Loucy (cell line): ENCODE measurements around the gene C10orf71.

Source experiments
- H2AFZ ChIP-seq: fragments of 200-600 bp; sonication (generic); 2 replicates; pipeline ENCODE4 v1.6.0; 2016; ENCODE audit warnings: antibody characterized with exemption, mild to moderate bottlenecking, low read length, moderate library complexity
- H3F3A ChIP-seq: fragments of 200-600 bp; 2 replicates; pipeline ENCODE4 v1.6.0; 2016; ENCODE audit warnings: antibody characterized with exemption, low read depth, mild to moderate bottlenecking
- H3K27me3 ChIP-seq: fragments of 200-600 bp; sonication (generic); 2 replicates; pipeline ENCODE4 v1.6.1; 2014; ENCODE audit warnings: low read length, mild to moderate bottlenecking; ENCODE audit not compliant: insufficient read depth, poor library complexity, severe bottlenecking
- H3K36me3 ChIP-seq: fragments of 200-600 bp; sonication (generic); 2 replicates; pipeline ENCODE4 v1.6.1; 2016; ENCODE audit warnings: low read length; ENCODE audit not compliant: insufficient read depth
- H3K4me1 ChIP-seq: fragments of 200-600 bp; sonication (generic); 2 replicates; pipeline ENCODE4 v1.5.1; 2014; ENCODE audit warnings: low read length, mild to moderate bottlenecking; ENCODE audit not compliant: insufficient read depth, poor library complexity, severe bottlenecking
- H3K4me2 ChIP-seq: fragments of 200-600 bp; sonication (generic); 2 replicates; pipeline ENCODE4 v1.6.0; 2014; ENCODE audit warnings: antibody characterized with exemption, low read length, low read depth, mild to moderate bottlenecking; ENCODE audit not compliant: poor library complexity, severe bottlenecking
- H3K4me3 ChIP-seq: fragments of 200-600 bp; sonication (generic); 2 replicates; pipeline ENCODE4 v1.5.1; 2014; ENCODE audit warnings: low read length, mild to moderate bottlenecking, mixed read lengths; ENCODE audit not compliant: poor library complexity, severe bottlenecking
- H3K79me2 ChIP-seq: fragments of 200-600 bp; sonication (generic); 2 replicates; pipeline ENCODE4 v1.6.1; 2014; ENCODE audit warnings: low read length; ENCODE audit not compliant: insufficient read depth
- H3K9ac ChIP-seq: fragments of 200-600 bp; sonication (generic); 2 replicates; pipeline ENCODE4 v1.6.0; 2014; ENCODE audit warnings: mild to moderate bottlenecking, low read depth, low read length, moderate library complexity; ENCODE audit not compliant: poor library complexity, severe bottlenecking
- H3K9me2 ChIP-seq: fragments of 200-600 bp; sonication (generic); replicated peaks from 2 replicates; pipeline ENCODE4 v1.6.1; 2016; ENCODE audit warnings: low read depth, low read length, mixed read lengths
- H3K9me3 ChIP-seq: fragments of 200-600 bp; sonication (generic); 2 replicates; pipeline ENCODE4 v1.6.1; 2014; ENCODE audit warnings: mild to moderate bottlenecking, antibody characterized with exemption, low read length, low read depth; ENCODE audit not compliant: insufficient read depth
- H4K20me1 ChIP-seq: fragments of 200-600 bp; sonication (generic); 2 replicates; pipeline ENCODE4 v1.6.0; 2014; ENCODE audit warnings: antibody characterized with exemption, low read length, mild to moderate bottlenecking; ENCODE audit not compliant: insufficient read depth, poor library complexity, severe bottlenecking
- CTCF ChIP-seq: fragments of 200-600 bp; sonication (generic); conservative IDR thresholded peaks from 2 replicates; pipeline ENCODE4 v1.5.1; 2014; ENCODE audit warnings: mild to moderate bottlenecking, antibody characterized with exemption, low read length
- EZH2phosphoT487 ChIP-seq: fragments of 200-600 bp; IDR thresholded peaks from 2 replicates; pipeline ENCODE4 v1.6.1; 2018; ENCODE audit warnings: antibody characterized with exemption, mild to moderate bottlenecking, moderate library complexity, borderline replicate concordance

Gene C10orf71

DNA sequence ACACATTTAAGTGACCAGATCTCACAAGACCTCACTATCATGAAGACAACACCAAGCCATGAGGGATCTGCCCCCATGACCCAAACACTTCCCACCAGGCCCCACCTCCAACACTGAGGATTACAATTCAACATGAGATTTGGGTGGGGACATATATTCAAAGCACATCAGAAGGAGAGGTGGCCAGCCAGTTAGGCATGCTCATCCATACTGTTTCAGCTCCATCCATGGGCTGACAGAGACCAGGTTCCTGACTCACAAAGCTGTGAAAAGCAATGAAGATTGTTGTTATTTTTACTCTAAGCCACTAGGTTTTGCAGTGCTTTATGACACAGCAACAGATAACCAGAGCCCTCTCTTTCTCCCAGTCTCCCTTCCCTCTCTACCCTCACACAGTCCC lies 36.0 kb downstream of the C10orf71 start:
- H3K4me3 ChIP-seq = no peak overlapping the region
- H3K9me3 ChIP-seq = peaks cover 7% of the 10 kb centered on the region; the same call in 1 of the 2 replicates
- no peaks in the 10 kb centered on the region for H3K9me2 ChIP-seq
- no peaks in the 10 kb centered on the region for H3F3A ChIP-seq
- no peaks in the 10 kb centered on the region for H4K20me1 ChIP-seq
- H3K9ac ChIP-seq = no peak overlapping the region
- no peak overlapping the region for H3K4me2 ChIP-seq
- no peaks in the 10 kb centered on the region for H3K79me2 ChIP-seq
- H2AFZ ChIP-seq = peak overlapping the region; percentile 66; the same call in 1 of the 2 replicates
- H3K4me1 ChIP-seq = peaks cover 6% of the 10 kb centered on the region
- TF ChIP-seq EZH2phosphoT487 (no peak), CTCF (no peak)
- H3K27me3 ChIP-seq = peaks cover 95% of the 10 kb centered on the region
- no peaks in the 10 kb centered on the region for H3K36me3 ChIP-seq

DNA sequence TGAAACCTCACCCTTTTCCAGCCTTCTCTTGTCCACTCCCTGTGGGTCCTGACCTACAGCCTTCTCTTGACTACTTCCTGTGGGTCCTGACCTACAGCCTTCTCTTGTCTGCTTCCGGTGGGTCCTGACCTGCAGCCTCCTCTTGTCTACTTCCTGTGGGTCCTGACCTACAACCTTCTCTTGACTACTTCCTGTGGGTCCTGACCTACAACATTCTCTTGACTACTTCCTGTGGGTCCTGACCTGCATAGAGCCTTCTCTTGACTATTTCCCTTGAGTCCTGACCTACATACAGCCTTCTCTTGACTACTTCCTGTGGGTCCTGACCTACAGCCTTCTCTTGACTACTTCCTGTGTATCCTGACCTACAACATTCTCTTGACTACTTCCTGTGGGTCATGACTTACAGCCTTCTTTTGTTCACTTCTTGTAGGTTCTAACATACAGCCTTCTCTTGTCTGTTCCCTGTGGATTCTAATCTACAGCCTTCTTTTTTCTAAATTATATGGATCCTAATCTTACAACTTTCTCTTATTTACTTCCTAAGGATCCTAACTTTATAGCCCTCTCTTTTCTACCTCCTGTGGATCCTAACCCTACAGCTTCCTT lies 36.5 kb downstream of the C10orf71 start:
- H2AFZ ChIP-seq = peak overlapping the region; percentile 66; the same call in 1 of the 2 replicates
- H3K4me1 ChIP-seq = peaks cover 6% of the 10 kb centered on the region
- H3K4me3 ChIP-seq = no peak overlapping the region
- peaks cover 92% of the 10 kb centered on the region for H3K27me3 ChIP-seq
- no peak overlapping the region for H3K4me2 ChIP-seq
- H3K79me2 ChIP-seq = no peaks in the 10 kb centered on the region
- no peaks in the 10 kb centered on the region for H3K36me3 ChIP-seq
- H3K9me3 ChIP-seq = peaks cover 7% of the 10 kb centered on the region; the same call in 1 of the 2 replicates
- no peaks in the 10 kb centered on the region for H3K9me2 ChIP-seq
- no peak overlapping the region for H3K9ac ChIP-seq
- H4K20me1 ChIP-seq = no peaks in the 10 kb centered on the region
- H3F3A ChIP-seq = no peaks in the 10 kb centered on the region
- TF ChIP-seq CTCF = no peak

DNA sequence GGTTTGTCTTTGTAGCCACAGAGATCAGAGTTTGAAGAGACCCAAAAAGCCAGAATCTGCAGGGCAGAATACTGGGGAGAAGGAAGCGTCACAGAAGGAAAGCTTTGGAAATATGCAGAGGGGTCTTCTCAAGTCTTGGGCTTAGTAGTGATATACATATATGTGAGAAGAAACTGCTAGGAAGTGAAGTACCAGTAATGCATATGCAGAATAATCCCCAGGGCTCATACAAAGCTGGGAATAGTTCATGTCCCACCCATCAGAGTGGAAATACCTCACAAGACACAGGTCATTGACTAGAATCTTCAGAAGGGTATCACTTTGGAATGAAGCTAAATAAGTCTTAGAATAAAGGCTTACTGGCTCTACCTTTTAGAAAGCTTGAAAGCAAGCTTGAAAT lies 39.6 kb downstream of the C10orf71 start:
- H3F3A ChIP-seq = no peaks in the 10 kb centered on the region
- no peak overlapping the region for H3K9ac ChIP-seq
- H2AFZ ChIP-seq = no peak overlapping the region
- no peaks in the 10 kb centered on the region for H3K79me2 ChIP-seq
- no peak overlapping the region for H3K4me3 ChIP-seq
- peaks cover 81% of the 10 kb centered on the region for H3K27me3 ChIP-seq
- H3K4me2 ChIP-seq = no peak overlapping the region
- no peaks in the 10 kb centered on the region for H4K20me1 ChIP-seq
- H3K9me3 ChIP-seq = peaks cover 7% of the 10 kb centered on the region; the same call in 1 of the 2 replicates
- H3K36me3 ChIP-seq = no peaks in the 10 kb centered on the region
- H3K4me1 ChIP-seq = peaks cover 6% of the 10 kb centered on the region
- no peaks in the 10 kb centered on the region for H3K9me2 ChIP-seq
- TF ChIP-seq CTCF = no peak
- TF ChIP-seq EZH2phosphoT487 = no peak
